Measurements from ENCODE around the gene TOB2.
A peak's percentile ranks its signal among the peaks of the same experiment; 100 is the strongest.

- TF ChIP-seq CTCF (IDR thresholded peaks at IDR 0.05) (no peak), POLR2A (IDR thresholded peaks at IDR 0.05) (peak in 1 of 2 donors; percentile 86)
Observed at GRCh38 chr22:41446639-41447434, at the start of gene TOB2.
